ENCODE results near the gene RNF224. TPM values are rescaled to one million over a fixed set of nuclear protein-coding genes. Genes with fewer than 3 reads are reported as not detected.

The RNF224 gene
- total and polyA plus RNA-seq, 2 of the 13 experiments (the other 11 are each of a cell fraction or from before 2014, with no cell fraction given), result 0.09 TPM; not detected in 1

GRCh38 chr9:137240318-137240840, 13.1 kb downstream of the RNF224 start (continued):
- peak; percentile 74 for TF ChIP-seq PATZ1 (CRISPR knock-in tag; IDR thresholded peaks at IDR 0.05)
- no peak for TF ChIP-seq PCBP1 (IDR thresholded peaks at IDR 0.05; ENCODE audit: borderline replicate concordance, low read depth, low read length)
- TF ChIP-seq THAP7 (CRISPR knock-in tag; IDR thresholded peaks at IDR 0.05), result peak; percentile 64; the same call in 1 of the 2 replicates
- peak; percentile 83 for TF ChIP-seq ZNF451 (CRISPR knock-in tag; IDR thresholded peaks at IDR 0.05)
- TF ChIP-seq ZNF362 (CRISPR knock-in tag; IDR thresholded peaks at IDR 0.05; ENCODE audit: borderline replicate concordance), result no peak; the same call in 1 of the 2 replicates
- no peak for TF ChIP-seq DR1 (CRISPR knock-in tag; IDR thresholded peaks at IDR 0.05)
- TF ChIP-seq ZNF296 (CRISPR knock-in tag; conservative IDR thresholded peaks at IDR 0.05), result peak; percentile 57; the same call in 1 of the 2 replicates
- TF ChIP-seq ZNF619 (CRISPR knock-in tag; IDR thresholded peaks at IDR 0.05), result 0 out of 2 replicates have a peak, but pooled peaks have one; percentile 56
- TF ChIP-seq ZNF264 (CRISPR knock-in tag; IDR thresholded peaks at IDR 0.05), result peak; percentile 82; the same call in 1 of the 2 replicates
- peak; percentile 89; the same call in 1 of the 2 replicates for TF ChIP-seq ZBTB39 (CRISPR knock-in tag; IDR thresholded peaks at IDR 0.05)
- TF ChIP-seq MATR3 (CRISPR knock-in tag; IDR thresholded peaks at IDR 0.05), result no peak
- no peak for TF ChIP-seq LCORL (IDR thresholded peaks at IDR 0.05)
- TF ChIP-seq LCORL (CRISPR knock-in tag; IDR thresholded peaks at IDR 0.05), result peak; percentile 59; the same call in 1 of the 2 replicates
- TF ChIP-seq ZFP36L1 (CRISPR knock-in tag; IDR thresholded peaks at IDR 0.05), result 0 out of 2 replicates have a peak, but pooled peaks have one; percentile 2
- TF ChIP-seq MED8 (CRISPR knock-in tag; IDR thresholded peaks at IDR 0.05; ENCODE audit: insufficient replicate concordance), result no peak
- peak; percentile 97 for TF ChIP-seq MTERF4 (CRISPR knock-in tag; IDR thresholded peaks at IDR 0.05)
- TF ChIP-seq ZNF20 (CRISPR knock-in tag; IDR thresholded peaks at IDR 0.05), result no peak
- TF ChIP-seq BORCS8-MEF2B (CRISPR knock-in tag; IDR thresholded peaks at IDR 0.05), result peak; percentile 78
- TF ChIP-seq ELF4 (CRISPR knock-in tag; IDR thresholded peaks at IDR 0.05; ENCODE audit: borderline replicate concordance), result no peak
- TF ChIP-seq U2AF1 (optimal IDR thresholded peaks at IDR 0.05; ENCODE audit: low read depth, low read length), result no peak
- TF ChIP-seq MBNL3 (CRISPR knock-in tag; conservative IDR thresholded peaks at IDR 0.05), result no peak
- peak; percentile 68 for TF ChIP-seq ZNF607 (CRISPR knock-in tag; IDR thresholded peaks at IDR 0.05; ENCODE audit: borderline replicate concordance)
- peak; percentile 57; the same call in 1 of the 2 replicates for TF ChIP-seq ZNF230 (CRISPR knock-in tag; IDR thresholded peaks at IDR 0.05)
- 0 out of 2 replicates have a peak, but pooled peaks have one; percentile 35 for TF ChIP-seq ZFP82 (CRISPR knock-in tag; IDR thresholded peaks at IDR 0.05; ENCODE audit: borderline replicate concordance)
